NCI-H2196 (cell line): ENCODE results near the gene DNAAF9.

Source experiments
- DNase-seq: peaks from one replicate; lab custom pipeline; 2025; ENCODE audit not compliant: unreplicated experiment; lab: John Stamatoyannopoulos, UW

Gene DNAAF9

GRCh38 chr20:3378138-3378537, 29.3 kb downstream of the DNAAF9 start:
- DNase-seq: no peak

- DNase-seq: no peak
Measured at GRCh38 chr20:3377644-3378043, 29.8 kb downstream of the DNAAF9 start.

- no peak for DNase-seq
Measured at GRCh38 chr20:3374296-3374695, 33.2 kb downstream of the DNAAF9 start.

GRCh38 chr20:3371754-3372153, 35.7 kb downstream of the DNAAF9 start:
- no peak for DNase-seq

GRCh38 chr20:3367089-3367488, 40.4 kb downstream of the DNAAF9 start:
- DNase-seq: no peak

GRCh38 chr20:3364323-3365013, 43.0 kb downstream of the DNAAF9 start:
- no peak for DNase-seq

- no peak for DNase-seq
Measured at GRCh38 chr20:3360752-3361151, 46.7 kb downstream of the DNAAF9 start.

- DNase-seq: no peak
Measured at GRCh38 chr20:3358676-3359340, 48.7 kb downstream of the DNAAF9 start.
